Pons (tissue), 1 donor: ENCODE measurements around the gene TSPAN9.

Experiments
- DNase-seq: peaks from one replicate; pipeline ENCODE4 v3.0.0-alpha.2; 2016; ENCODE audit warnings: low spot score

The TSPAN9 gene

GRCh38 chr12:3077572-3078081, 448 bp downstream of the TSPAN9 start:
- no peak for DNase-seq

GRCh38 chr12:3078086-3078820, 1.1 kb downstream of the TSPAN9 start:
- DNase-seq, result no peak

- DNase-seq, result no peak
These were observed 3.9 kb downstream of the TSPAN9 start for GRCh38 chr12:3081091-3081490.

GRCh38 chr12:3081886-3082285, 4.7 kb downstream of the TSPAN9 start:
- no peak for DNase-seq

GRCh38 chr12:3083241-3083920, 6.2 kb downstream of the TSPAN9 start:
- no peak for DNase-seq

- no peak for DNase-seq
These were observed 6.8 kb downstream of the TSPAN9 start for GRCh38 chr12:3083921-3084347.

- no peak for DNase-seq
These were observed 7.6 kb downstream of the TSPAN9 start for GRCh38 chr12:3084742-3085141.

GRCh38 chr12:3085341-3086139, 8.4 kb downstream of the TSPAN9 start:
- DNase-seq, result no peak

GRCh38 chr12:3086211-3086610, 9.0 kb downstream of the TSPAN9 start:
- no peak for DNase-seq

GRCh38 chr12:3086729-3087323, 9.6 kb downstream of the TSPAN9 start:
- no peak for DNase-seq

- DNase-seq, result no peak
These were observed 10.8 kb downstream of the TSPAN9 start for GRCh38 chr12:3087758-3088650.

GRCh38 chr12:3089588-3089987, 12.4 kb downstream of the TSPAN9 start:
- no peak for DNase-seq

- DNase-seq, result no peak
These were observed 13.3 kb downstream of the TSPAN9 start for GRCh38 chr12:3090240-3091037.

GRCh38 chr12:3091038-3091319, 13.8 kb downstream of the TSPAN9 start:
- no peak for DNase-seq

- DNase-seq, result no peak
These were observed 14.4 kb downstream of the TSPAN9 start for GRCh38 chr12:3091382-3092241.

- no peak for DNase-seq
These were observed 15.6 kb downstream of the TSPAN9 start for GRCh38 chr12:3092764-3093163.

GRCh38 chr12:3097186-3097804, 20.1 kb downstream of the TSPAN9 start:
- DNase-seq, result no peak

GRCh38 chr12:3097836-3098235, 20.7 kb downstream of the TSPAN9 start:
- DNase-seq, result no peak

GRCh38 chr12:3098436-3098835, 21.3 kb downstream of the TSPAN9 start:
- DNase-seq, result no peak
